Activated CD4-positive, alpha-beta T cell treated with anti-CD3 and anti-CD28 coated beads for 24 hours (primary cell): ENCODE results near the gene EYS.
"Not testable (repeated sequence)": the region's sequence is repeated elsewhere in the genome, so short reads cannot be mapped to it uniquely, and the experiment has no call there.

Experiments
- DNase-seq, 2 donors: peaks; one replicate each; pipeline ENCODE4 v3.0.0-alpha.2; 2020; ENCODE audit warnings: low read depth in 2 of 2

The EYS gene

GRCh38 chr6:65088575-65088974 is 618.5 kb downstream of the EYS start:
- no peak for DNase-seq

GRCh38 chr6:65081756-65082155 is 625.3 kb downstream of the EYS start:
- DNase-seq = no peak

GRCh38 chr6:65075705-65076230 is 631.3 kb downstream of the EYS start:
- no peak for DNase-seq

- no peak for DNase-seq
Observed at GRCh38 chr6:65072500-65072899, 634.5 kb downstream of the EYS start.

GRCh38 chr6:65071480-65071879 is 635.5 kb downstream of the EYS start:
- no peak for DNase-seq

GRCh38 chr6:65064844-65065243 is 642.2 kb downstream of the EYS start:
- no peak for DNase-seq

GRCh38 chr6:65059568-65059967 is 647.5 kb downstream of the EYS start:
- DNase-seq = no peak

GRCh38 chr6:65055545-65055944 is 651.5 kb downstream of the EYS start:
- no peak for DNase-seq

- no peak for DNase-seq
Observed at GRCh38 chr6:65052626-65053025, 654.4 kb downstream of the EYS start.

- no peak for DNase-seq
Observed at GRCh38 chr6:65045801-65046200, 661.2 kb downstream of the EYS start.

GRCh38 chr6:65014006-65014405 is 693.0 kb downstream of the EYS start:
- DNase-seq = no peak

GRCh38 chr6:65006788-65007187 is 700.2 kb downstream of the EYS start:
- DNase-seq = no peak

- no peak for DNase-seq
Observed at GRCh38 chr6:65004283-65004682, 702.7 kb downstream of the EYS start.

- not testable (repeated sequence) for DNase-seq
Observed at GRCh38 chr6:65002882-65003281, 704.1 kb downstream of the EYS start.

- DNase-seq = no peak
Observed at GRCh38 chr6:65000815-65001214, 706.2 kb downstream of the EYS start.

GRCh38 chr6:64998204-64998603 is 708.8 kb downstream of the EYS start:
- no peak for DNase-seq

- DNase-seq = no peak
Observed at GRCh38 chr6:64996301-64996700, 710.7 kb downstream of the EYS start.

GRCh38 chr6:64990652-64991304 is 716.2 kb downstream of the EYS start:
- DNase-seq = no peak

- DNase-seq = no peak
Observed at GRCh38 chr6:64988148-64988547, 718.9 kb downstream of the EYS start.

- DNase-seq = no peak
Observed at GRCh38 chr6:64987066-64987465, 720.0 kb downstream of the EYS start.

GRCh38 chr6:64985726-64986125 is 721.3 kb downstream of the EYS start:
- DNase-seq = no peak

GRCh38 chr6:64984948-64985347 is 722.1 kb downstream of the EYS start:
- DNase-seq = no peak

- DNase-seq = no peak
Observed at GRCh38 chr6:64983089-64983488, 723.9 kb downstream of the EYS start.

GRCh38 chr6:64973142-64973541 is 733.9 kb downstream of the EYS start:
- no peak for DNase-seq
